Fibroblast of pulmonary artery (primary cell): Measurements from ENCODE around the gene SHISA6.

Source experiments
- DNase-seq: peaks from one replicate; pipeline ENCODE4 v3.0.0-alpha.2; 2010; ENCODE audit warnings: low read depth
- H3K4me3 ChIP-seq: replicated peaks from 2 replicates; pipeline ENCODE4 v1.5.1; 2011; ENCODE audit warnings: low read depth, mild to moderate bottlenecking, control low read depth, low read length, moderate library complexity
- TF ChIP-seq, protein P1 (sequence below): IDR thresholded peaks from 2 replicates; pipeline ENCODE4 v1.5.1; 2011; ENCODE audit warnings: mild to moderate bottlenecking, control low read depth, low read length, inconsistent platforms; ENCODE audit errors: missing control alignments

SHISA6 gene

GRCh38 chr17:11287791-11288190 lies 46.8 kb downstream of the SHISA6 start:
- no peak overlapping the region for H3K4me3 ChIP-seq
- TF ChIP-seq, protein P1, sequence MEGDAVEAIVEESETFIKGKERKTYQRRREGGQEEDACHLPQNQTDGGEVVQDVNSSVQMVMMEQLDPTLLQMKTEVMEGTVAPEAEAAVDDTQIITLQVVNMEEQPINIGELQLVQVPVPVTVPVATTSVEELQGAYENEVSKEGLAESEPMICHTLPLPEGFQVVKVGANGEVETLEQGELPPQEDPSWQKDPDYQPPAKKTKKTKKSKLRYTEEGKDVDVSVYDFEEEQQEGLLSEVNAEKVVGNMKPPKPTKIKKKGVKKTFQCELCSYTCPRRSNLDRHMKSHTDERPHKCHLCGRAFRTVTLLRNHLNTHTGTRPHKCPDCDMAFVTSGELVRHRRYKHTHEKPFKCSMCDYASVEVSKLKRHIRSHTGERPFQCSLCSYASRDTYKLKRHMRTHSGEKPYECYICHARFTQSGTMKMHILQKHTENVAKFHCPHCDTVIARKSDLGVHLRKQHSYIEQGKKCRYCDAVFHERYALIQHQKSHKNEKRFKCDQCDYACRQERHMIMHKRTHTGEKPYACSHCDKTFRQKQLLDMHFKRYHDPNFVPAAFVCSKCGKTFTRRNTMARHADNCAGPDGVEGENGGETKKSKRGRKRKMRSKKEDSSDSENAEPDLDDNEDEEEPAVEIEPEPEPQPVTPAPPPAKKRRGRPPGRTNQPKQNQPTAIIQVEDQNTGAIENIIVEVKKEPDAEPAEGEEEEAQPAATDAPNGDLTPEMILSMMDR, result no peak

GRCh38 chr17:11290814-11291213 lies 49.8 kb downstream of the SHISA6 start:
- no peak for DNase-seq
- TF ChIP-seq, protein P1, result no peak
- no peak overlapping the region for H3K4me3 ChIP-seq

More at GRCh38 chr17:11287791-11288190, 46.8 kb downstream of the SHISA6 start:
- DNase-seq, result no peak

- DNase-seq, result no peak
- TF ChIP-seq, protein P1, result no peak
- H3K4me3 ChIP-seq, result no peak overlapping the region
Measured at GRCh38 chr17:11292491-11292890, 51.5 kb downstream of the SHISA6 start.

- TF ChIP-seq, protein P1, result no peak
- DNase-seq, result no peak
- H3K4me3 ChIP-seq, result no peak overlapping the region
Measured at GRCh38 chr17:11293480-11293879, 52.5 kb downstream of the SHISA6 start.

- DNase-seq, result no peak
- no peak overlapping the region for H3K4me3 ChIP-seq
- TF ChIP-seq, protein P1, result no peak
Measured at GRCh38 chr17:11294826-11295225, 53.8 kb downstream of the SHISA6 start.

DNA sequence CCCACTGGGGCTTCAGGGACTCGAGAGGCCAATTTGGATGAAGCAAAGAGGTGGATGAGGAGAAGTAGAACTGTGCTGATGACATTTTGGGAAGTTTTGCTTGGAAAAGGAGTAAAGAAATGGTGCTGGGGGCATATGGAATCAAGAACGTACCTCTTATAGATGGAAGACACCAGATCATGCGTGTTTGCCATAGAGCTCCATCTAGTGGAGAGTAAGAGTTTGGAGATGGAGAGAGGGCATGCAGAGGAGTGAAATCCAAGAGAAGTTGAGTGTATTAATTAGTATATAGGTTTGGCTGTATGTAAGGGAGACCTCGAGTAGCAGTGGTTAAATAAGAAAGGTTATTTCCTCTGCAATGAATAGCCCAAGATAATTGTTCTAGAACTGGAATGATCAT lies 56.0 kb downstream of the SHISA6 start:
- H3K4me3 ChIP-seq, result no peak overlapping the region
- TF ChIP-seq, protein P1, result no peak
- DNase-seq, result no peak

DNA sequence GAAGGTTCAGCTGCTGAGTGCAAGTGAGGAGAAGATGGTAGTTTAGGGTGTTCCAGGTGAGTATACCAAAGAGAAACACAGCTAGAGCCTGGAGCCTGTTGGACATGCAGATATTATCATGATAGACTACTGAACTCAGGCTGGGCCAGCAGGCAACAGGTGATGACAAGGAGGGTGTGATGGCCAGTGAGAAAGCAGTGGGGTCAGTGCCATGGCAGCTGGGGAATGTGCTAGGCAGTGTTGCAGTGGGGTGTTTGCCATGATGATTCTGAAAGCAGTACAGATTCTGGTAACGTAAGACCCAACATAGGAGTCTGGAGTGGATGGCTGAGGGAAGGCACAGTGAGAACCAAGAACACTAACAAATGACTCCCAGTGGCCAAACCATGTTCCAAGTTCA lies 57.4 kb downstream of the SHISA6 start:
- DNase-seq, result no peak
- TF ChIP-seq, protein P1, result no peak
- H3K4me3 ChIP-seq, result no peak overlapping the region
